Measurements from ENCODE around the gene CHGA.

The CHGA gene

GRCh38 chr14:92958373-92959188 is 35.6 kb downstream of the CHGA start:
- no peak overlapping the region for H3K4me3 ChIP-seq (ENCODE audit: low read length)
- TF ChIP-seq, protein P1, sequence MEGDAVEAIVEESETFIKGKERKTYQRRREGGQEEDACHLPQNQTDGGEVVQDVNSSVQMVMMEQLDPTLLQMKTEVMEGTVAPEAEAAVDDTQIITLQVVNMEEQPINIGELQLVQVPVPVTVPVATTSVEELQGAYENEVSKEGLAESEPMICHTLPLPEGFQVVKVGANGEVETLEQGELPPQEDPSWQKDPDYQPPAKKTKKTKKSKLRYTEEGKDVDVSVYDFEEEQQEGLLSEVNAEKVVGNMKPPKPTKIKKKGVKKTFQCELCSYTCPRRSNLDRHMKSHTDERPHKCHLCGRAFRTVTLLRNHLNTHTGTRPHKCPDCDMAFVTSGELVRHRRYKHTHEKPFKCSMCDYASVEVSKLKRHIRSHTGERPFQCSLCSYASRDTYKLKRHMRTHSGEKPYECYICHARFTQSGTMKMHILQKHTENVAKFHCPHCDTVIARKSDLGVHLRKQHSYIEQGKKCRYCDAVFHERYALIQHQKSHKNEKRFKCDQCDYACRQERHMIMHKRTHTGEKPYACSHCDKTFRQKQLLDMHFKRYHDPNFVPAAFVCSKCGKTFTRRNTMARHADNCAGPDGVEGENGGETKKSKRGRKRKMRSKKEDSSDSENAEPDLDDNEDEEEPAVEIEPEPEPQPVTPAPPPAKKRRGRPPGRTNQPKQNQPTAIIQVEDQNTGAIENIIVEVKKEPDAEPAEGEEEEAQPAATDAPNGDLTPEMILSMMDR (conservative IDR thresholded peaks at IDR 0.05; ENCODE audit: low read length) = no peak
- DNase-seq (ENCODE audit: low read depth) = no peak

DNA sequence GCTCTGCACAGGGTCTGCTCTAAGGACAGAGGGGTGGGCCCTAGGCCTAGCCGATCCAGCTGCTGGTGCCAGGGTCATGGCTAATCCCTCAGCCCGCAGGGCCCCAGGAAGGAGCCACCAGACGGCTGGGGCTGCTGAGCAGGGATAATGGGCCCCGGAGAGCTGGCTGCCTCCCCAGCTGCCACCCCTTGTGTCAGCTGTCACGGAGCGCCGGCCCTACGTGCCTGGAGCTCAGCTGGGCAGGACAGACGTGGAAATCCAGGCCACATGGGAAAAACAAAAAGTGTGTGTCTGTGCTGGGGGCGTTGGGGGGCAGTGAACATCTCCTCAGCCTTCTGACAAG is 36.2 kb downstream of the CHGA start:
- DNase-seq (ENCODE audit: low read depth) = no peak
- no peak overlapping the region for H3K4me3 ChIP-seq (ENCODE audit: low read length)
- TF ChIP-seq, protein P1 (conservative IDR thresholded peaks at IDR 0.05; ENCODE audit: low read length) = no peak

DNA sequence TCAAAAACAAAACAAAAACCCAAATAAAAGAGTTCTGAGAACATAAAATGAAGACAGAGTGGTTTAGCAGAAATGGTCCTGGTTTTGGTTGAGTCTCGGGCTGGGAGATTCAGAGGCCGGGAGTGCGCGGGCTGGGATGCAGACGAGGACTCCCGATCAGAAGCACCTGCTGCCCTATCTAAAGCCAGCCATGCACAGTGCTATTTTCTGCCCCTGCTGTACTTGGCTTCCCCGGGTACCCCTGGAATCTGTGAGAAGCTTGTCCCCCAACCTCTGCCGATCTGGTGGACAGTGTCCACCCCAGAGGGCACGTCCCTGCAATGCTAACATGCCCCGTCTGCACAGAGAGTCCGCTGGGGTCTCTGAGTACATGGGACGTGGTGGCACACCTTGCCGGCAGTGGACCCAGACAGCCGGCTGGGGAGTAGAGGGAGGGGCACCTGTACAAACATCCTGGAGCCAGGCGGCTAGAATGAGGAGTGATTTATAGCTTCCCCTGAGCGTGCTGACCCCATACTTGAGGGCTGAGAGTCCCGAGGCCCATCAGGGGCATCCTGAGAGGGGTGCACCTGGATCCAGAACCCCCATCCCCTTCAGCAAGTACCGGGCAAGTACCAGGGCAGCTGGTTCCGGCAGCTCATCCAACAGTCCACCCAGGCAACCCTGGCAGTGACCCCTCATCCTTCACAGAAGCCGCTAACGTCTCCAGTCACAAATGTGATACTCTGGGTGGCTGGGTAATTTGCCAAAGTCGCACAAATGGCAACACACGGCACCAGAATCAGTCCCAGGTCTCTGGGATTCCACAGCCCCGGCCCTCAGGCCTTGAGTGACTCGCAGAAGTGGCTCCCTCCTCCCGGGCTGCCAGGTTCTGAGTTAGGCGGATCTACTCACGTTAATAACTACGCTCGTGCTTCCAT is 37.1 kb downstream of the CHGA start:
- no peak for DNase-seq (ENCODE audit: low read depth)
- TF ChIP-seq, protein P1 (conservative IDR thresholded peaks at IDR 0.05; ENCODE audit: low read length) = no peak
- no peak overlapping the region for H3K4me3 ChIP-seq (ENCODE audit: low read length)

DNA sequence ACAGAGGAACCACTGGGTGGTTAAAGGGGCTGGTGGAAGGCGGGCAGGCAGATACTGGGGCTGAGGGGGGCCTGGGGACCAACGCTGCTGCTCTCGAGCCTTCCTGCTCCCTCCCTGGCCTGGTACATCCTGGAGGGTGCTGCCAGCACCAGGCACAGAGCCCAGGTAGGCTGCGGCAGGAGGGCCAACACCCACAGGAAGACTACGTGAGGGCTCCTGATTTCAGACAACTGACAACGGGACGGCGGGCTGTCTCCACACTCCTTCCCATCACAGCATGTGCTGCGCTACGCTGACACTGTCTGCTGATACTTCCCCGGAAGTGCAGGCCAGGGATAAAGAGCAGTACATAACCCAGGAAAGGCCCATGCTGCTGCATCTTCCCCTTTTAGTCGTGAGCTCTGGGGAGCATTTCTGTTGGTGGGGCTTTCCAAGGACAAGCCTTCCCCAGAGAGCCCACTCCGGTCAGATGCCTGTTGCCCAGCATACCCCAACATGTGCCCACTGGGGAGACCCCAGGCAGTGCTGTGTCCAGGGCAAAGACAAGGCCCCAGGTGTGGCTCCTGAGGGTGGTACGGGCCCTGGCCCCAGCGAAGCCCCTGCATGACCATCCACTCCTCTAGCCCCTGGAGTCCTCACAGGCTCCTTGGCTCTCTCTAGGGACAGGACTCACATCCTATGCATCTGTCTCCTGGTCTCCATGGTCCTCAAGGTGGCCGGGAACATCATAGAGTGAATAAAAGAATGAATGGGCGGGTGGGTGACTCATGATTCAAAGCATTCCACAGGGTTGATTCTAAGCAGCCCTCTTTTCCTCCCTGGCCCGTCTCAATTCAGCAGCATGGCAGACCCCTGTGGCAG is 38.0 kb downstream of the CHGA start:
- TF ChIP-seq, protein P1 (conservative IDR thresholded peaks at IDR 0.05; ENCODE audit: low read length) = no peak
- peak; percentile 25 for DNase-seq (ENCODE audit: low read depth)
- no peak overlapping the region for H3K4me3 ChIP-seq (ENCODE audit: low read length)

GRCh38 chr14:92961567-92961855 is 38.6 kb downstream of the CHGA start:
- H3K4me3 ChIP-seq (ENCODE audit: low read length) = no peak overlapping the region
- TF ChIP-seq, protein P1 (conservative IDR thresholded peaks at IDR 0.05; ENCODE audit: low read length) = no peak
- DNase-seq (ENCODE audit: low read depth) = no peak

- DNase-seq (ENCODE audit: low read depth) = no peak
- TF ChIP-seq, protein P1 (conservative IDR thresholded peaks at IDR 0.05; ENCODE audit: low read length) = no peak
- H3K4me3 ChIP-seq (ENCODE audit: low read length) = no peak overlapping the region
Observed at GRCh38 chr14:92962031-92962830, 39.3 kb downstream of the CHGA start.

All from AG10803 (cell line).